H1 (cell line): ENCODE data around the gene STRN. TPM values are rescaled to one million over a fixed set of nuclear protein-coding genes. Genes with fewer than 3 reads are reported as not detected.

Source experiments
- CTCF ChIA-PET: fragments of 300-600 bp; sonication (Branson Sonifier 250); formaldehyde crosslinking; loops from one replicate; lab custom pipeline; 2021; ENCODE audit not compliant: partially characterized antibody; lab: Charles Lee
- POLR2A ChIA-PET: fragments of 300-600 bp; sonication (Branson Sonifier 250); formaldehyde crosslinking; loops from one replicate; lab custom pipeline; 2021; ENCODE audit warnings: inconsistent platforms; ENCODE audit not compliant: partially characterized antibody; lab: Charles Lee
- DNase-seq, 2 experiments: peaks; one replicate each; pipeline versions ENCODE4 v3.0.0 to v3.0.0-alpha.2; 2010 to 2022; ENCODE audit warnings: low spot score in 2 of 2, low read depth in 1 of 2, mixed read lengths in 1 of 2
- FAIRE-seq: peaks from 2 replicates; lab custom pipeline; 2011; peaks lifted over from hg19 to GRCh38; lab: Jason Lieb, UNC
- H2AFZ ChIP-seq: 2 replicates; pipeline ENCODE4 v1.8.1; 2012; ENCODE audit warnings: low read length, inconsistent platforms
- H2AK5ac ChIP-seq: 2 replicates; pipeline ENCODE4 v1.6.1; 2013; ENCODE audit warnings: low read depth, low read length
- H2BK120ac ChIP-seq: replicated peaks from 2 replicates; pipeline ENCODE3; 2013; ENCODE audit warnings: low read depth, low read length, inconsistent platforms
- H2BK12ac ChIP-seq: 2 replicates; pipeline ENCODE4 v1.6.1; 2013; ENCODE audit warnings: low read depth, low read length
- H2BK15ac ChIP-seq: 2 replicates; pipeline ENCODE4 v1.6.1; 2013; ENCODE audit warnings: low read length
- H2BK20ac ChIP-seq: 2 replicates; pipeline ENCODE4 v1.6.1; 2013; ENCODE audit warnings: low read length
- H2BK5ac ChIP-seq: 2 replicates; pipeline ENCODE4 v1.6.1; 2013; ENCODE audit warnings: low read depth, low read length
- H3K14ac ChIP-seq: 2 replicates; pipeline ENCODE4 v1.6.1; 2013; ENCODE audit warnings: inconsistent platforms; ENCODE audit not compliant: insufficient read length
- H3K18ac ChIP-seq: 2 replicates; pipeline ENCODE4 v1.6.1; 2013; ENCODE audit warnings: low read length; ENCODE audit errors: extremely low read depth
- H3K23ac ChIP-seq: 2 replicates; pipeline ENCODE4 v1.6.1; 2013; ENCODE audit warnings: inconsistent platforms; ENCODE audit not compliant: insufficient read length
- H3K23me2 ChIP-seq: 2 replicates; pipeline ENCODE4 v1.6.1; 2013; ENCODE audit warnings: low read depth, low read length
- H3K27ac ChIP-seq: 2 replicates; pipeline ENCODE4 v1.6.1; 2011; ENCODE audit warnings: low read depth, low read length, inconsistent platforms
- H3K27me3 ChIP-seq, 4 experiments: replicated peaks in 1 of 4; 1 replicate in 1 of 4; 2 replicates in 3 of 4; pipeline versions ENCODE4 v1.6.1 to v1.8.1; 2011 to 2013; ENCODE audit warnings: low read length in 3 of 4, mild to moderate bottlenecking in 3 of 4, inconsistent platforms in 2 of 4, mixed read lengths in 2 of 4, moderate library complexity in 1 of 4; ENCODE audit not compliant: control insufficient read depth in 3 of 4, insufficient read depth in 3 of 4; ENCODE audit errors: extremely low read depth in 1 of 4
- H3K36me3 ChIP-seq, 4 experiments: 2 replicates each; pipeline versions ENCODE4 v1.6.1 to v1.8.1; 2011 to 2013; ENCODE audit warnings: mild to moderate bottlenecking in 4 of 4, low read length in 3 of 4, moderate library complexity in 2 of 4, control low read depth in 1 of 4, inconsistent platforms in 1 of 4; ENCODE audit not compliant: insufficient read depth in 4 of 4, control insufficient read depth in 2 of 4
- H3K4ac ChIP-seq: replicated peaks from 2 replicates; pipeline ENCODE3; 2013; ENCODE audit warnings: low read length, low read depth, mixed read lengths, inconsistent platforms; ENCODE audit not compliant: insufficient read length
- H3K4me1 ChIP-seq, 4 experiments: replicated peaks in 1 of 4; 1 replicate in 1 of 4; 2 replicates in 3 of 4; pipeline versions ENCODE4 v1.6.1 to v1.8.1; 2011 to 2013; ENCODE audit warnings: low read length in 3 of 4, inconsistent platforms in 2 of 4, mixed read lengths in 1 of 4; ENCODE audit not compliant: insufficient read depth in 4 of 4, control insufficient read depth in 3 of 4
- H3K4me2 ChIP-seq, 2 experiments: 2 replicates each; pipeline versions ENCODE4 v1.6.1 to v1.8.1; 2011 to 2013; ENCODE audit warnings: low read depth in 2 of 2, low read length in 2 of 2, control low read depth in 1 of 2, inconsistent platforms in 1 of 2, mild to moderate bottlenecking in 1 of 2; ENCODE audit not compliant: insufficient read depth in 1 of 2
- H3K4me3 ChIP-seq, 4 experiments: fragments of 200-600, 300-600 bp in 1 of 4; sonication (generic), shearing (Covaris generic), sonication (Bioruptor Twin) in 1 of 4; 2 replicates each; pipeline versions ENCODE4 v1.5.1 to v1.8.1; 2011 to 2016; ENCODE audit warnings: low read length in 4 of 4, low read depth in 3 of 4, control low read depth in 2 of 4, inconsistent platforms in 2 of 4, mild to moderate bottlenecking in 2 of 4, mixed read lengths in 1 of 4, moderate library complexity in 1 of 4; ENCODE audit not compliant: insufficient read depth in 2 of 4; ENCODE audit errors: extremely low read depth in 1 of 4
- H3K56ac ChIP-seq: replicated peaks from 2 replicates; pipeline ENCODE3; 2013; ENCODE audit warnings: low read depth, mild to moderate bottlenecking, mixed read lengths, low read length, inconsistent platforms; ENCODE audit not compliant: insufficient read length
- H3K79me1 ChIP-seq: 2 replicates; pipeline ENCODE4 v1.6.1; 2013; ENCODE audit warnings: low read depth, low read length, control low read depth
- H3K79me2 ChIP-seq, 2 experiments: 2 replicates each; pipeline versions ENCODE4 v1.6.1 to v1.8.1; 2012 to 2013; ENCODE audit warnings: low read length in 2 of 2, mild to moderate bottlenecking in 2 of 2, inconsistent platforms in 1 of 2; ENCODE audit not compliant: insufficient read depth in 2 of 2, control insufficient read depth in 1 of 2
- H3K9ac ChIP-seq, 4 experiments: replicated peaks in 1 of 4; 1 replicate in 1 of 4; 2 replicates in 3 of 4; pipeline versions ENCODE4 v1.6.1 to v1.8.1; 2011 to 2013; ENCODE audit warnings: low read depth in 3 of 4, low read length in 3 of 4, control low read depth in 2 of 4, mild to moderate bottlenecking in 2 of 4, moderate library complexity in 2 of 4, inconsistent platforms in 1 of 4; ENCODE audit errors: extremely low read depth in 1 of 4
- H3K9me3 ChIP-seq, 2 experiments: 2 replicates each; pipeline versions ENCODE4 v1.6.1 to v1.8.1; 2012 to 2013; ENCODE audit warnings: mild to moderate bottlenecking in 2 of 2, moderate library complexity in 2 of 2, control low read depth in 1 of 2, inconsistent platforms in 1 of 2, low read depth in 1 of 2, low read length in 1 of 2, mixed read lengths in 1 of 2; ENCODE audit not compliant: insufficient read depth in 2 of 2
- H4K20me1 ChIP-seq, 2 experiments: replicated peaks in 1 of 2; 2 replicates each; pipeline versions ENCODE3 to v1.8.1; 2011 to 2013; ENCODE audit warnings: inconsistent platforms in 2 of 2, low read length in 2 of 2, mild to moderate bottlenecking in 1 of 2; ENCODE audit not compliant: insufficient read depth in 2 of 2, control insufficient read depth in 1 of 2
- H4K5ac ChIP-seq: 2 replicates; pipeline ENCODE4 v1.6.1; 2013; ENCODE audit warnings: low read length, low read depth, mixed read lengths, inconsistent platforms; ENCODE audit not compliant: insufficient read length
- H4K8ac ChIP-seq: 2 replicates; pipeline ENCODE4 v1.8.0; 2013; ENCODE audit warnings: mild to moderate bottlenecking, moderate library complexity, low read length, inconsistent platforms; ENCODE audit not compliant: insufficient read depth; ENCODE audit errors: extremely low read depth
- H4K91ac ChIP-seq: replicated peaks from 2 replicates; pipeline ENCODE3; 2013; ENCODE audit warnings: low read length, mixed read lengths, inconsistent platforms; ENCODE audit not compliant: insufficient read length
- ASH2L ChIP-seq: fragments of 200-600, 300-600 bp; sonication (generic); IDR thresholded peaks from one replicate; pipeline ENCODE4 v1.7.1; 2017; ENCODE audit warnings: low read length
- RBBP5 ChIP-seq: IDR thresholded peaks from 2 replicates; pipeline ENCODE4 v1.7.1; 2012; ENCODE audit warnings: low read depth, mild to moderate bottlenecking, inconsistent platforms, low read length, moderate library complexity, borderline replicate concordance
- RFX5 ChIP-seq: IDR thresholded peaks from 2 replicates; pipeline ENCODE4 v1.6.1; 2011; ENCODE audit warnings: low read depth, low read length, improper control_type of control experiment, borderline replicate concordance
- SP4 ChIP-seq: IDR thresholded peaks from 2 replicates; pipeline ENCODE4 v1.6.1; 2012; ENCODE audit warnings: low read length, inconsistent platforms
- WGBS, 2 experiments: shearing (Covaris generic) in 1 of 2; methylation state at CpG; one replicate each; pipeline versions ENCODE4 v1.1.6 to v1.1.7; 2013 to 2015; ENCODE audit warnings: low lambda C conversion rate in 2 of 2, mixed read lengths in 2 of 2, inconsistent platforms in 1 of 2, low coverage in 1 of 2, missing lambda C conversion rate in 1 of 2; ENCODE audit not compliant: insufficient replicate concordance in 2 of 2, insufficient coverage in 1 of 2, insufficient read length in 1 of 2; ENCODE audit errors: extremely low coverage in 1 of 2, missing lambda C conversion rate in 1 of 2; 5-methylcytosine and 5-hydroxymethylcytosine counted together
- polyA plus RNA-seq, 7 experiments: library from polyadenylated mRNA; depleted of rRNA in 3 of 7; stranded (reverse) in 5 of 7; unstranded in 2 of 7; fragments of >200 nt in 5 of 7; fragments of 200-250 nt in 2 of 7; gene quantifications; 1 replicate in 5 of 7; 2 replicates in 1 of 7; 4 replicates in 1 of 7; pipeline versions ENCODE4 v1.2.1 to v1.2.3, GENCODE V29; 2011 to 2013; ENCODE audit warnings: missing spikeins in 2 of 7, mixed read lengths in 2 of 7
- total RNA-seq: library from RNA; stranded (reverse); fragmentation: NEBNext Ultra II Directional; extraction: Animal tissue kit (Norgen Biotek cat#: 25700); gene quantifications from 2 replicates; pipeline ENCODE4 v1.2.1, GENCODE V29; 2021

Gene STRN
- total and polyA plus RNA-seq, 2 of the 8 experiments (the other 6 are each of a cell fraction or from before 2014, with no cell fraction given), result 8.3 to 47.0 TPM

DNA sequence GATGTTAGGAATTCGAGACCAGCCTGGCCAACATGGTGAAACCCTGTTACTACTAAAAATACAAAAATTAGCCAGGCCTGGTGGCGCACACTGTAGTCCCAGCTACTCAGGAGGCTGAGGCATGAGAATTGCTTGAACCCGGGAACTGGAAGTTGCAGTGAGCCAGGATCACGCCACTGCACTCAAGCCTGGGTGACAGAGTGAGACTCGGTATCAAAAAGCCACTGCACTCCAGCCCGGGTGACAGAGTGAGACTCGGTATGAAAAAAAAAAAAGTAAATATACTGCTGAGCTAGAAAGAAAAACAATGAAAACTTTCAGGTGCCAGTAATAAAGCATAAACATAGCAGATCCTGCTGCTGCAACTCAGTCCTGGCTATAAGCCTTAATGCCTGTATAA is 73.5 kb downstream of the STRN start:
- H2AFZ ChIP-seq, result no peak overlapping the region
- no peak overlapping the region for H3K14ac ChIP-seq
- H3K27me3 ChIP-seq, result no peaks in the 10 kb centered on the region
- TF ChIP-seq SP4, result no peak
- no peak for TF ChIP-seq RFX5
- no peak for TF ChIP-seq RBBP5
- TF ChIP-seq ASH2L, result no peak
- no peak overlapping the region for H4K5ac ChIP-seq
- no peak for DNase-seq
- 96% methylated on average over 7 of the region's 7 CpGs; no CpG with 5 or more reads in 1 of the 2 experiments for WGBS, 2 experiments
- no peak overlapping the region for H2AK5ac ChIP-seq
- no peak overlapping the region for H3K4me2 ChIP-seq
- H3K23me2 ChIP-seq, result no peaks in the 10 kb centered on the region
- H3K23ac ChIP-seq, result no peak overlapping the region
- no peaks in the 10 kb centered on the region for H3K79me2 ChIP-seq
- FAIRE-seq, result no peak
- H4K20me1 ChIP-seq, result no peaks in the 10 kb centered on the region
- no peak overlapping the region for H2BK15ac ChIP-seq
- H3K79me1 ChIP-seq, result no peaks in the 10 kb centered on the region
- ChIA-PET POLR2A (no interaction called here), CTCF (interaction anchor here (1.0 to 1.2 kb wide), 2 partner anchors 81 to 185 kb away, joined by 3 to 4 read pairs; no protein-coding TSS in a partner anchor)
- H3K36me3 ChIP-seq, result peaks cover 0 to 8% (median 1%) of the 10 kb centered on the region in 4 experiments; a peak in 1 of 8 replicates
- no peak overlapping the region for H3K9ac ChIP-seq
- H3K4me3 ChIP-seq, result no peak overlapping the region
- H2BK20ac ChIP-seq, result no peak overlapping the region
- H3K18ac ChIP-seq, result no peak overlapping the region
- no peak overlapping the region for H2BK12ac ChIP-seq
- no peak overlapping the region for H3K4ac ChIP-seq
- no peak overlapping the region for H4K91ac ChIP-seq
- no peak overlapping the region for H4K8ac ChIP-seq
- no peak overlapping the region for H3K27ac ChIP-seq
- H2BK5ac ChIP-seq, result no peak overlapping the region
- H2BK120ac ChIP-seq, result no peak overlapping the region
- no peak overlapping the region for H3K56ac ChIP-seq
- no peaks in the 10 kb centered on the region for H3K9me3 ChIP-seq
- no peaks in the 10 kb centered on the region for H3K4me1 ChIP-seq
